WTC11 (cell line): Measurements from ENCODE around the gene NUPR1.

Experiments
- CREB1 ChIP-seq: sonication (generic); formaldehyde crosslinking; IDR thresholded peaks from 2 replicates; pipeline ENCODE4 v1.8.0; 2023; ENCODE audit warnings: mild to moderate bottlenecking, missing genetic modification reagents
- E2F4 ChIP-seq: sonication (generic); formaldehyde crosslinking; IDR thresholded peaks from 2 replicates; pipeline ENCODE4 v1.8.1; 2022; ENCODE audit warnings: low read depth, mild to moderate bottlenecking, moderate library complexity, missing genetic modification reagents, borderline replicate concordance
- SP1 ChIP-seq: sonication (generic); formaldehyde crosslinking; conservative IDR thresholded peaks from 2 replicates; pipeline ENCODE4 v1.8.1; 2022; ENCODE audit warnings: missing genetic modification reagents
- ZBTB21 ChIP-seq: sonication (generic); formaldehyde crosslinking; IDR thresholded peaks from 2 replicates; pipeline ENCODE4 v1.8.1; 2023; ENCODE audit warnings: mild to moderate bottlenecking, missing genetic modification reagents, borderline replicate concordance
- ZNF416 ChIP-seq: fragments of 250-450 bp; sonication (Bioruptor Pico); IDR thresholded peaks from 2 replicates; pipeline ENCODE4 v1.9.0; 2021; ENCODE audit warnings: mild to moderate bottlenecking, inconsistent platforms
- ZNF671 ChIP-seq: fragments of 250-450 bp; sonication (Bioruptor Pico); IDR thresholded peaks from 2 replicates; pipeline ENCODE4 v1.8.0; 2021; ENCODE audit warnings: mild to moderate bottlenecking
- TF ChIP-seq, protein P1 (sequence below): sonication (generic); formaldehyde crosslinking; IDR thresholded peaks from 2 replicates; pipeline ENCODE4 v1.8.0; 2022; ENCODE audit warnings: mild to moderate bottlenecking, missing genetic modification reagents
- TF ChIP-seq, protein P2 (sequence below): fragments of 200-600 bp; IDR thresholded peaks from 2 replicates; pipeline ENCODE4 v1.8.0; 2022; ENCODE audit warnings: antibody characterized with exemption
- TF ChIP-seq, protein P3 (sequence below): sonication (generic); formaldehyde crosslinking; conservative IDR thresholded peaks from 2 replicates; pipeline ENCODE4 v1.8.1; 2022; ENCODE audit warnings: mild to moderate bottlenecking, missing genetic modification reagents

GRCh38 chr16:28514246-28514645 lies 24.5 kb downstream of the NUPR1 start:
- TF ChIP-seq, protein P1, sequence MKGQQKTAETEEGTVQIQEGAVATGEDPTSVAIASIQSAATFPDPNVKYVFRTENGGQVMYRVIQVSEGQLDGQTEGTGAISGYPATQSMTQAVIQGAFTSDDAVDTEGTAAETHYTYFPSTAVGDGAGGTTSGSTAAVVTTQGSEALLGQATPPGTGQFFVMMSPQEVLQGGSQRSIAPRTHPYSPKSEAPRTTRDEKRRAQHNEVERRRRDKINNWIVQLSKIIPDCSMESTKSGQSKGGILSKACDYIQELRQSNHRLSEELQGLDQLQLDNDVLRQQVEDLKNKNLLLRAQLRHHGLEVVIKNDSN (CRISPR knock-in tag): no peak
- TF ChIP-seq E2F4 (no peak), ZNF416 (CRISPR knock-in tag) (no peak), SP1 (no peak), ZBTB21 (CRISPR knock-in tag) (no peak), ZNF671 (CRISPR knock-in tag) (no peak), CREB1 (CRISPR knock-in tag) (no peak)
- TF ChIP-seq, protein P2, sequence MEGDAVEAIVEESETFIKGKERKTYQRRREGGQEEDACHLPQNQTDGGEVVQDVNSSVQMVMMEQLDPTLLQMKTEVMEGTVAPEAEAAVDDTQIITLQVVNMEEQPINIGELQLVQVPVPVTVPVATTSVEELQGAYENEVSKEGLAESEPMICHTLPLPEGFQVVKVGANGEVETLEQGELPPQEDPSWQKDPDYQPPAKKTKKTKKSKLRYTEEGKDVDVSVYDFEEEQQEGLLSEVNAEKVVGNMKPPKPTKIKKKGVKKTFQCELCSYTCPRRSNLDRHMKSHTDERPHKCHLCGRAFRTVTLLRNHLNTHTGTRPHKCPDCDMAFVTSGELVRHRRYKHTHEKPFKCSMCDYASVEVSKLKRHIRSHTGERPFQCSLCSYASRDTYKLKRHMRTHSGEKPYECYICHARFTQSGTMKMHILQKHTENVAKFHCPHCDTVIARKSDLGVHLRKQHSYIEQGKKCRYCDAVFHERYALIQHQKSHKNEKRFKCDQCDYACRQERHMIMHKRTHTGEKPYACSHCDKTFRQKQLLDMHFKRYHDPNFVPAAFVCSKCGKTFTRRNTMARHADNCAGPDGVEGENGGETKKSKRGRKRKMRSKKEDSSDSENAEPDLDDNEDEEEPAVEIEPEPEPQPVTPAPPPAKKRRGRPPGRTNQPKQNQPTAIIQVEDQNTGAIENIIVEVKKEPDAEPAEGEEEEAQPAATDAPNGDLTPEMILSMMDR: no peak
- TF ChIP-seq, protein P3, sequence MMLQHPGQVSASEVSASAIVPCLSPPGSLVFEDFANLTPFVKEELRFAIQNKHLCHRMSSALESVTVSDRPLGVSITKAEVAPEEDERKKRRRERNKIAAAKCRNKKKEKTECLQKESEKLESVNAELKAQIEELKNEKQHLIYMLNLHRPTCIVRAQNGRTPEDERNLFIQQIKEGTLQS: no peak
